ENCODE measurements around the gene PCP4L1.
"Not testable (repeated sequence)": the region's sequence is repeated elsewhere in the genome, so short reads cannot be mapped to it uniquely, and the experiment has no call there.

Gene PCP4L1

GRCh38 chr1:161258439-161259344 is at the start of gene PCP4L1:
PCP4L1 (plus strand) TSS chr1:161258745; CDS start chr1:161258975, 230 bp downstream.
- FAIRE-seq (no peak), DNase-seq (ENCODE audit: insufficient read length, low spot score) (no peak)
- no peak for TF ChIP-seq POLR2A (IDR thresholded peaks at IDR 0.05; ENCODE audit: low read depth, low read length)

GRCh38 chr1:161209790-161210409 is 48.6 kb upstream of the PCP4L1 start:
- TF ChIP-seq POLR2A (IDR thresholded peaks at IDR 0.05; ENCODE audit: low read depth, low read length): no peak
- DNase-seq (ENCODE audit: insufficient read length, low spot score) (peak; percentile 61), FAIRE-seq (no peak)

- FAIRE-seq: no peak
- no peak for DNase-seq (ENCODE audit: insufficient read length, low spot score)
- TF ChIP-seq POLR2A (IDR thresholded peaks at IDR 0.05; ENCODE audit: low read depth, low read length): no peak
These were observed 44.2 kb upstream of the PCP4L1 start for GRCh38 chr1:161214369-161214768.

GRCh38 chr1:161215076-161215475 is 43.5 kb upstream of the PCP4L1 start, which contains the start of gene FCER1G:
FCER1G (plus strand) TSS chr1:161215295; CDS start chr1:161215322, 27 bp downstream.
- FAIRE-seq: no peak
- no peak for TF ChIP-seq POLR2A (IDR thresholded peaks at IDR 0.05; ENCODE audit: low read depth, low read length)
- DNase-seq (ENCODE audit: insufficient read length, low spot score): no peak

GRCh38 chr1:161216945-161217712 is 41.4 kb upstream of the PCP4L1 start:
- FAIRE-seq (no peak), DNase-seq (ENCODE audit: insufficient read length, low spot score) (no peak)
- no peak for TF ChIP-seq POLR2A (IDR thresholded peaks at IDR 0.05; ENCODE audit: low read depth, low read length)

GRCh38 chr1:161217831-161218230 is 40.7 kb upstream of the PCP4L1 start:
- FAIRE-seq (no peak), DNase-seq (ENCODE audit: insufficient read length, low spot score) (no peak)
- no peak for TF ChIP-seq POLR2A (IDR thresholded peaks at IDR 0.05; ENCODE audit: low read depth, low read length)

- TF ChIP-seq POLR2A (IDR thresholded peaks at IDR 0.05; ENCODE audit: low read depth, low read length): no peak
- no peak for DNase-seq (ENCODE audit: insufficient read length, low spot score)
- no peak for FAIRE-seq
These were observed 40.1 kb upstream of the PCP4L1 start for GRCh38 chr1:161218301-161219077.

GRCh38 chr1:161219078-161219892 is 39.3 kb upstream of the PCP4L1 start:
- no peak for FAIRE-seq
- no peak for DNase-seq (ENCODE audit: insufficient read length, low spot score)
- TF ChIP-seq POLR2A (IDR thresholded peaks at IDR 0.05; ENCODE audit: low read depth, low read length): no peak

- TF ChIP-seq POLR2A (IDR thresholded peaks at IDR 0.05; ENCODE audit: low read depth, low read length): no peak
- no peak for FAIRE-seq
- DNase-seq (ENCODE audit: insufficient read length, low spot score): no peak
These were observed 38.5 kb upstream of the PCP4L1 start for GRCh38 chr1:161220002-161220401.

- no peak for TF ChIP-seq POLR2A (IDR thresholded peaks at IDR 0.05; ENCODE audit: low read depth, low read length)
- DNase-seq (ENCODE audit: insufficient read length, low spot score): no peak
- FAIRE-seq: no peak
These were observed 36.1 kb upstream of the PCP4L1 start for GRCh38 chr1:161222175-161223019.

- no peak for TF ChIP-seq POLR2A (IDR thresholded peaks at IDR 0.05; ENCODE audit: low read depth, low read length)
- FAIRE-seq: no peak
- no peak for DNase-seq (ENCODE audit: insufficient read length, low spot score)
These were observed 34.5 kb upstream of the PCP4L1 start for GRCh38 chr1:161223805-161224694.

- not testable (repeated sequence) for FAIRE-seq; DNase-seq (ENCODE audit: insufficient read length, low spot score)
These were observed 33.9 kb upstream of the PCP4L1 start for GRCh38 chr1:161224695-161225087.
